DMS153 treated with DMSO at 0.1 percent for 48 hours (cell line): ENCODE results near the gene MTHFD1L.
"Not testable (repeated sequence)": the region's sequence is repeated elsewhere in the genome, so short reads cannot be mapped to it uniquely, and the experiment has no call there.

Experiments
- DNase-seq: peaks from one replicate; lab custom pipeline; 2025; ENCODE audit not compliant: unreplicated experiment; lab: John Stamatoyannopoulos, UW

Gene MTHFD1L

GRCh38 chr6:151113641-151114040, 248.1 kb downstream of the MTHFD1L start:
- DNase-seq = no peak

- no peak for DNase-seq
Measured at GRCh38 chr6:151118461-151119123, 253.1 kb downstream of the MTHFD1L start.

- DNase-seq = no peak
Measured at GRCh38 chr6:151119823-151120524, 254.5 kb downstream of the MTHFD1L start.

GRCh38 chr6:151121900-151122299, 256.4 kb downstream of the MTHFD1L start:
- DNase-seq = no peak

GRCh38 chr6:151123641-151124040, 258.1 kb downstream of the MTHFD1L start:
- DNase-seq = not testable (repeated sequence)

- DNase-seq = not testable (repeated sequence)
Measured at GRCh38 chr6:151125242-151125641, 259.7 kb downstream of the MTHFD1L start.

- not testable (repeated sequence) for DNase-seq
Measured at GRCh38 chr6:151125651-151126416, 260.3 kb downstream of the MTHFD1L start.

GRCh38 chr6:151126417-151126724, 260.9 kb downstream of the MTHFD1L start:
- not testable (repeated sequence) for DNase-seq

- DNase-seq = not testable (repeated sequence)
Measured at GRCh38 chr6:151127133-151127798, 261.8 kb downstream of the MTHFD1L start.

GRCh38 chr6:151128763-151129370, 263.4 kb downstream of the MTHFD1L start:
- no peak for DNase-seq

- DNase-seq = no peak
Measured at GRCh38 chr6:151130329-151130728, 264.8 kb downstream of the MTHFD1L start.

GRCh38 chr6:151131324-151132007, 266.0 kb downstream of the MTHFD1L start:
- DNase-seq = no peak

GRCh38 chr6:151136141-151136755, 270.7 kb downstream of the MTHFD1L start:
- no peak for DNase-seq

- DNase-seq = no peak
Measured at GRCh38 chr6:151137542-151137941, 272.0 kb downstream of the MTHFD1L start.

- DNase-seq = no peak
Measured at GRCh38 chr6:151139524-151139923, 274.0 kb downstream of the MTHFD1L start.

GRCh38 chr6:151140767-151141166, 275.3 kb downstream of the MTHFD1L start:
- no peak for DNase-seq

- DNase-seq = no peak
Measured at GRCh38 chr6:151141685-151142084, 276.2 kb downstream of the MTHFD1L start.

GRCh38 chr6:151142676-151143075, 277.2 kb downstream of the MTHFD1L start:
- DNase-seq = no peak

GRCh38 chr6:151143337-151143736, 277.8 kb downstream of the MTHFD1L start:
- DNase-seq = no peak

GRCh38 chr6:151143806-151144205, 278.3 kb downstream of the MTHFD1L start:
- DNase-seq = no peak
